Middle frontal gyrus (tissue), 1 donor: ENCODE results near the gene BOLA2B.

ENCODE experiments used
- DNase-seq: peaks from one replicate; pipeline ENCODE4 v3.0.0-alpha.2; 2015; ENCODE audit warnings: low spot score; ENCODE audit errors: extremely low spot score

BOLA2B gene

GRCh38 chr16:30143347-30143702 lies 50.1 kb downstream of the BOLA2B start:
- no peak for DNase-seq
